ENCODE measurements around the gene RFX4.
"Not testable (repeated sequence)": the region's sequence is repeated elsewhere in the genome, so short reads cannot be mapped to it uniquely, and the experiment has no call there.

RFX4 gene

DNA sequence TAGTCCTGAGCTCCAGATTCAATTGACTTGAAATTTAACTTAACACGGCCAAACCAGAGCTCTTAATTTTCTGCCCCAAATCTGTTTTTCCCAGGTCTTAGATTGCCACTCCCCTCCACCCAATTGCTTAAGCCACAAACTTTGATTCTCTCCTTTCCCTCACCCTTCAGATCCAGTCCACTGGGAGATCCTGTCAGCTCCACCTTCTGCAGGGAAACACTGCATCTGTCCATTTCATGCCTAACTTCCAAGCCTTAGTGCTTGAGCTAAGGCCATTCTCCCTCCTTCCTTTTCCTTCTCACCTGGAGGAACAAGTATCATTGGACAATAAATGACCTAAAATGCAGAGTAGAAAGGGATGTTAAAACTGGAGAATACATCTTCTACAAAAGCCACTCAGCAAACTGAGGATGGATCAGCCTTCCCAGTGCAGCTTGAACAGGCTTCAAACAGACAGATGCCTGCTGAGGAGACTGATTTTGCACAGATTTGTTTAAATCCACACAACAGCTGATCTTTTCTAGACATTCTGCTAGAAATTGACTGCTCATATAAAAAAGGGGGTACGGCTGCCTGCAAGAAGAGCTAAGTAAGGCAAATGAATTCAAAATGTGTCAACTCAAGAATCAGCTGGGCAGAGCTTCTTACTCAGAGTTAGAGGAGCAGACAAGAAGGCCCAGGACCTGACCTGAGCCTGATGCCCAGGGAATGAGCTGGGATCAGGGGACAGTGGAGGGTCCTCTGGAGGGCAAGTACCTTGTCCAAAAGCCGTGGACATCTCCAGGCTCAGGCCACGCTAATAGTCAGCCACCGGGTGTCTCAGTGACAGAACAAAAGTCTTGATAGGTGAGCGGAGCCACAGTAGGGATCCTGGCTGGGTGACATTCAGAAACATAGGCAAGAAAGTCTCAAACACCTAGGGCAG lies 110.4 kb downstream of the RFX4 start:
- DNase-seq = no peak

DNA sequence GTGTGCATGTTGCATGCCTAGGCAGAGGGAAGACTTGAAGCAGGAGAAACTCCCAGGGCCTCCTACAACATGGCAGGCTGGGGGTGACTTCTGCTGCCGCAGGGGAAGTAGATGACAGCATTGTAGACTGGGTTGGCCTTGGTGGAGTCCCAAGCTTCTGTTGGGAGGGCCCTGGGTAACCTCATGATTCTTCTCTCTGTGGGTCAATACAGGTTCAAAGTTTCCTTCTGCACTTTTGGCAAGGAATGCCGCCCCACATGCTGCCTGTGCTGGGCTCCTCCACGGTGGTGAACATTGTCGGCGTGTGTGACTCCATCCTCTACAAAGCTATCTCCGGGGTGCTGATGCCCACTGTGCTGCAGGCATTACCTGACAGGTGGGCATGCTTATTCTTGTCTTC lies 113.3 kb downstream of the RFX4 start:
- DNase-seq = no peak

- no peak for DNase-seq
Observed at GRCh38 chr12:106696681-106697417, 114.0 kb downstream of the RFX4 start.

GRCh38 chr12:106704081-106704480 lies 121.3 kb downstream of the RFX4 start:
- no peak for DNase-seq

GRCh38 chr12:106705971-106706370 lies 123.2 kb downstream of the RFX4 start:
- DNase-seq = no peak

DNA sequence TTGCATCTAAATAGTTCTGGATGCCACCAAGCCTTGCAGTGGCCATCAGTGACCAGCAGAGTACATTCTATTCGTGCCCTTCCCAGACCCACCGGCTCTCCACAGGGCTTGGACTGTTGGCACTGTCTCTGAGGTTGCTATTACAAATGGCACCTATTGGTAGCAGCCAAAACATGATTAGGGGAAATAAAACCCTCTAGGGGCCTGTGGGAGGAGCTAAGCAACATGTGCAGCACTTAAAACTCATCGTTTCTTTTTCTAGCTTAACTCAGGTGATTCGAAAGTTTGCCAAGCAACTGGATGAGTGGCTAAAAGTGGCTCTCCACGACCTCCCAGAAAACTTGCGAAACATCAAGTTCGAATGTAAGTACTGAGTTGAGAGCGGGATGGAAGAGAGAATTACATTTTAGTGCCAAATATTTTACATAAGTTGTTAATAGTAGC lies 126.3 kb downstream of the RFX4 start:
- no peak for DNase-seq

- no peak for DNase-seq
Observed at GRCh38 chr12:106710143-106710893, 127.5 kb downstream of the RFX4 start.

GRCh38 chr12:106711316-106711715 lies 128.5 kb downstream of the RFX4 start:
- no peak for DNase-seq

- no peak for DNase-seq
Observed at GRCh38 chr12:106712768-106713167, 130.0 kb downstream of the RFX4 start.

DNA sequence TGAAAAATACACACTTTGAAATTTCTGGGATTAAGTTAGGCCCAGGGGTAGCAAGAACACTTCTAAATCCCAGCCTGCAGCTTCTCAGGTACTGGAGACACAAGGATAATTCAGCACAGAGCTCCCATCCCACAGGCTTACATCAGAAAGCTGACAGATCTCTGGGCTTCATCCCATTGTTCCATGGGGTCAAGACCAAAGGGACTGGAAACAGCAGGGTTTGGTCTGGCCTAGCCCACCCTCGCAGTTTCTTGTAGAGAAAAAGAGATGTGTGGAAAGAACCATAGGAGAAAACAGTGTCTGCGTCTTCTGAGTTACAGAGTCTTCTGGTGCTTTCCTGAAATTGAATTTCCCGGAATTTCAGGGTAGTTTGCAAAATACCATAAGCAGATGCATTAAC lies 132.1 kb downstream of the RFX4 start:
- DNase-seq = no peak

GRCh38 chr12:106715582-106715981 lies 132.8 kb downstream of the RFX4 start:
- no peak for DNase-seq

DNA sequence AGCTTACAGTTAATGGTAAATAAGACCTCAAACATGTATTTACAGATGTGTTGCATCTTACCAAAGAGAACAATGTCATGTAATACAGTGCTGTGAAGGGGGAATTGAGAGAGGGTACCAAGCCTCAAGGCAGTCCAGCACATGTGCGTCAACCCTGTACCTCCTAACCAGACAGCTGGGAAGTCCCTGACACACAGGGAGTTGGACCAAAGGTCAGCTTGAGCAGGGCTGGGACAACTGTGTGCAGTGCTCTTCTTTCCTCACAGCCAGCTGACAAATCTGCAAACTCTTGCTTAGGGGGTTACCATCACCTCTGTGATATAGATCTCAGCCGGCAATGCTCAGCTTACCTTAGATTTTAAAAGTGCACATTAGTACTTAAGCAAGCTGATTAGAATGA lies 134.9 kb downstream of the RFX4 start:
- no peak for DNase-seq

- DNase-seq = no peak
Observed at GRCh38 chr12:106719879-106720278, 137.1 kb downstream of the RFX4 start.

DNA sequence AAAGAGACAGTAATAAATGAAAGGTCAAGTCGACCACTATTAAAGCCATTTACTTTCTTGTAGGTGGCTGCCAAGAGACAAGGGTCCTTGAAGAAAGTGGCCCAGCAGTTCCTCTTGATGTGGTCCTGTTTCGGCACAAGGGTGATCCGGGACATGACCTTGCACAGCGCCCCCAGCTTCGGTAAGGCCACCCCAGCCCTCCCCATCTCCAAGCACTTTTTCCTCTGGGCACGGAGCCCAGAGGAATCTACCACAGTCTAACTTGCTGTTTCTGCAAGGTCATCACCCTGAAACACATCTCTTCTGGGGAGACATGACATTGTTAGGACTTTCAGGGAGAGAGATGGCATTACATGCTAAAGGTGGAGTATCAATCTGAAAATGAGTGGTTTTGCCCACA lies 137.9 kb downstream of the RFX4 start:
- DNase-seq = no peak

- DNase-seq = no peak
Observed at GRCh38 chr12:106721915-106722314, 139.1 kb downstream of the RFX4 start.

DNA sequence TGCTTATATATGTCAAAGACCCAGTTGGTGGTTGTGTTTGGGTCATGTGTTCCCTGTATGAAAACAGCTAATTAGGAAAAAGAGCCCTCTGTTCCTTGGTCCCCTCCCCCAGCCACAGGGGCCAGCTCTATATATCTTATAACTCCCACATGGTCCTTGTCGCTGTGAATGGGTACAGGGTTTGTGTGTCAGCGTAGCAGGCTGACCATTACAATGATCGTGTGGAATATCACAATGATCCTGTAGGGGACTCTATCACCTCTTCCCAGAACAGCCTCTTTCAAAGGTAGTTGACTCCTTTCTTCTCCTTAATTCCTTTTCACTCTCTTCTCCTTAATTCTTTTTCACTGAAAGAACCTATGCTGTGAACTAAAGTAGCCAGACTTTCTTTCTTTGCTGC lies 140.0 kb downstream of the RFX4 start:
- no peak for DNase-seq

GRCh38 chr12:106723416-106723815 lies 140.6 kb downstream of the RFX4 start:
- no peak for DNase-seq

GRCh38 chr12:106724116-106724515 lies 141.3 kb downstream of the RFX4 start:
- DNase-seq = no peak

DNA sequence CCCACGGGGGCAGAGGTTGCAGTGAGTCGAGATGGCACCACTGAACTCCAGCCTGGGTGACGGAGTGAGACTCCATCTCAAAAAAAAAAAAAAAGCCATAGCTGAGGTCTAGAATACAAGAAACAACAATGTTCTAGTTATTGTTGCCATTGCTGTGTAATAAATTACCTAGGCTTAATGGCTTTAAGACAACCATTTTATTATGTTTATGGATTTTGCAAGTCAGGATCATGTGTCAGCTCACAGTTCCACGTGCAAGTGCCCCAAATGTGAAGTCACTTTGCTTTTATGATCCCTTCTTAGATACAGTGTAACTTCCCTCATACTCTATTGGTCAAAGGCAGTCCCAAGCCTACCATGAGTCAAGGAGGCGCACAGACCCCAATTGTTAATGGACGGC lies 142.1 kb downstream of the RFX4 start:
- DNase-seq = no peak

- not testable (repeated sequence) for DNase-seq
Observed at GRCh38 chr12:106726603-106727202, 143.9 kb downstream of the RFX4 start.

DNA sequence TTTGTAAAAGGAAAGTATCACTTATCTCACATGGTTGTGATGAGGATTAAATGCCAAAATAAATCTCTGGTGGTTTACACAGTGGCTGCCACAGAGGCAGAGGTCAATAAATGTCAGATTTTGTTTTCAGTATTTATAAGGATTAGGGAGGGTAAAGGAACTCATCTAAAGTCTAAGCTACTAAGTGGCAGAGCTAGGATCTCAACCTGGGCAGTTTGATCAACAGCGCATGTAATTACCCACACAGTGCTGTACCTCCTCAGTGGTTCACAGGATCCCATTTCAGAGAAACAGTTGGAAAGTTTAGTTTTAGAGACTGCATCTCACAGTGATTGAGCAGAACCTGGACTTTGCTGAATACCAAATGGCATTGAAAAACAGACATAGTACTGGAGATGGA lies 146.8 kb downstream of the RFX4 start:
- no peak for DNase-seq

- no peak for DNase-seq
Observed at GRCh38 chr12:106732890-106733289, 150.1 kb downstream of the RFX4 start.

DNA sequence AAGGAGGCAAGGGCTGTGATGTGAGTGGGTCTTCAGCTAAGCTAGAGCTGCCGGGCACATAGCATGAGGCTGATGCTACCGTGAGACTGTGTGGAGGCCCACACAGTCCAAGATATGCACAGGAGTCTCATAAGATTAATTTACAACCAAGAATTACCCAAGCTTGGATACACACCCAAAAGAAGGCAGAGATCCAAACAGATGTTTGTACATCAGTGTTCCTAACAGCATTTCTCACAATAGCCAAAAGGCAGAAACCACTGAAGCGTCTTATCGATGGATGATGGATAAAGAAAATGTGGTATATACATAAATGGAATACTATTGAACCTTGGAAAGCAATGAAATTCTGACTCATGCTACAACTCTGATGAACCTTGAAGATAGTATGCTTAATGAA lies 150.9 kb downstream of the RFX4 start:
- DNase-seq = no peak

All from fibroblast of skin of right quadriceps (primary cell).